ENCODE measurements around the gene CROCC2.
A peak's percentile ranks its signal among the peaks of the same experiment; 100 is the strongest.

Gene CROCC2

GRCh38 chr2:240911641-240912265 is 5.6 kb downstream of the CROCC2 start:
- no peak for DNase-seq

- no peak for DNase-seq
These were observed 7.0 kb downstream of the CROCC2 start for GRCh38 chr2:240912878-240913809.

- peak; percentile 35 for DNase-seq
These were observed 7.9 kb downstream of the CROCC2 start for GRCh38 chr2:240913810-240914644.

GRCh38 chr2:240914645-240915525 is 8.7 kb downstream of the CROCC2 start:
- DNase-seq = no peak

- DNase-seq = no peak
These were observed 9.6 kb downstream of the CROCC2 start for GRCh38 chr2:240915526-240916341.

GRCh38 chr2:240916571-240917008 is 10.5 kb downstream of the CROCC2 start:
- no peak for DNase-seq

GRCh38 chr2:240917009-240917683 is 11.0 kb downstream of the CROCC2 start:
- DNase-seq = no peak

GRCh38 chr2:240917684-240918257 is 11.6 kb downstream of the CROCC2 start:
- DNase-seq = no peak

- DNase-seq = no peak
These were observed 12.3 kb downstream of the CROCC2 start for GRCh38 chr2:240918258-240919091.

- DNase-seq = no peak
These were observed 13.1 kb downstream of the CROCC2 start for GRCh38 chr2:240919161-240919781.

GRCh38 chr2:240919786-240920782 is 13.9 kb downstream of the CROCC2 start:
- DNase-seq = no peak

GRCh38 chr2:240920783-240921231 is 14.7 kb downstream of the CROCC2 start:
- DNase-seq = no peak

GRCh38 chr2:240921311-240921994 is 15.3 kb downstream of the CROCC2 start:
- DNase-seq = no peak

GRCh38 chr2:240921995-240922244 is 15.8 kb downstream of the CROCC2 start:
- DNase-seq = no peak

- no peak for DNase-seq
These were observed 16.3 kb downstream of the CROCC2 start for GRCh38 chr2:240922245-240922981.

GRCh38 chr2:240922982-240923537 is 16.9 kb downstream of the CROCC2 start:
- no peak for DNase-seq
